Transverse colon (tissue), 4 donors: ENCODE results near the gene BTNL3. TPM values are rescaled to one million over a fixed set of nuclear protein-coding genes. Genes with fewer than 3 reads are reported as not detected.

Source experiments
- DNase-seq: peaks from one replicate; pipeline ENCODE4 v3.0.0-alpha.2; 2019
- H3K27ac ChIP-seq, 4 donors: fragments of 200-600 bp; sonication (generic); 2 replicates each; pipeline ENCODE4 v1.5.1; 2016 to 2018; ENCODE audit warnings: inconsistent platforms in 4 of 4
- H3K27me3 ChIP-seq: fragments of 200-600 bp; sonication (generic); 2 replicates; pipeline ENCODE4 v1.5.1; 2017; ENCODE audit warnings: inconsistent platforms
- H3K36me3 ChIP-seq, 4 donors: fragments of 200-600 bp; sonication (generic); 2 replicates each; pipeline ENCODE4 v1.5.1; 2017 to 2019; ENCODE audit warnings: inconsistent platforms in 4 of 4
- H3K4me1 ChIP-seq, 4 donors: fragments of 200-600 bp; sonication (generic); 2 replicates each; pipeline ENCODE4 v1.5.1; 2017 to 2020; ENCODE audit warnings: inconsistent platforms in 4 of 4
- H3K4me3 ChIP-seq, 4 donors: fragments of 200-600 bp; sonication (generic); 1 replicate in 1 of 4; 2 replicates in 3 of 4; pipeline versions ENCODE4 v1.5.1 to v1.6.1; 2017 to 2019; ENCODE audit warnings: inconsistent platforms in 4 of 4
- H3K9me3 ChIP-seq, 2 donors: fragments of 200-600 bp; sonication (generic); 2 replicates each; pipeline ENCODE4 v1.5.1; 2017 to 2019; ENCODE audit warnings: inconsistent platforms in 2 of 2
- EP300 ChIP-seq: sonication (generic); formaldehyde crosslinking; IDR thresholded peaks from one replicate; pipeline ENCODE4 v1.6.1; 2017; ENCODE audit warnings: antibody characterized with exemption, low read depth
- POLR2A ChIP-seq: fragments of 450-650 bp; IDR thresholded peaks from one replicate; pipeline ENCODE4 v1.6.1; 2016; ENCODE audit warnings: antibody characterized with exemption, mild to moderate bottlenecking, moderate library complexity
- POLR2AphosphoS5 ChIP-seq, 3 donors: sonication (generic); formaldehyde crosslinking; IDR thresholded peaks; one replicate each; pipeline ENCODE4 v1.6.1; 2016; ENCODE audit warnings: antibody characterized with exemption in 3 of 3
- WGBS, 2 donors: methylation state at CpG; one replicate each; pipeline ENCODE4 v1.1.5; 2018; ENCODE audit warnings: low coverage in 1 of 2; 5-methylcytosine and 5-hydroxymethylcytosine counted together
- in situ Hi-C, 4 donors: fragments of 200-750 bp; cut with MboI; loops; one replicate each; pipeline versions ENCODE4 v1.15.0 to v1.15.1; 2017; ENCODE audit warnings: low sequenced_read_pairs in 3 of 4, low pct_ligation_motif_present in 1 of 4, low pct_unique_long_range_greater_than_20kb in 1 of 4
- intact Hi-C: fragments of 100-400 bp; cut with DNase I; formaldehyde crosslinking; loops from one replicate; pipeline ENCODE4 v1.15.1; 2023; ENCODE audit warnings: low total_unique reads
- total RNA-seq, 4 donors: library from RNA; depleted of rRNA; stranded (reverse); fragments of >200 nt; gene quantifications; one replicate each; pipeline ENCODE4 v1.1.0, GENCODE V29; 2016
- TF ChIP-seq, protein P1 (sequence below), 5 experiments: fragments of 200-600 bp in 3 of 5; fragments of 450-650 bp in 2 of 5; sonication (generic) in 3 of 5; IDR thresholded peaks; 1 replicate in 2 of 5; 2 replicates in 3 of 5; pipeline ENCODE4 v1.5.1; 2016 to 2017; ENCODE audit warnings: antibody characterized with exemption in 5 of 5, inconsistent platforms in 3 of 5, mild to moderate bottlenecking in 2 of 5, moderate library complexity in 1 of 5

The BTNL3 gene
- total RNA-seq, 4 donors from 2014 or later: 15.7 to 146 (median 34.7) TPM

DNA sequence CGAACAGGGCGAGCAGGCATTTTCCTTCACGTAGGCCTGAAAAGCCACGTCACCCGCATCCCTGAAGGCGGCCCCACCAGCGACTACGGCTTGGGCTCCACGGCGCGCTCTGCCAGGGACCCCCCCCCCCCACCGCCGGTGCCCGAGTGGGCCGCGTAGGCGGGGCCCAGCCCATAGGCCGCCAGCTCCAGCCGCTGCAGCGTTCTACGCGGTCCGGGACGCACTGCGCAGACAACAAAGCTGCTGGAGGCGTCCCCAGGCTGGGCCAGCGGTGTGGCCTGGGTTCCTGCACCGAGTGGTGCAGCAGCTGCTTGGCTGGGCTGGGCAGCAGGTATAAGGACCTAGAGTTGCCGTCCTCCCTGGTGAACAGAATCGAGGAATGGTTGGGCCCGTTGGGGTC lies 18.3 kb upstream of the BTNL3 start:
- no peak overlapping the region for H3K27ac ChIP-seq
- intact Hi-C loops (no loop called here), in situ Hi-C loops (no loop called here)
- H3K4me3 ChIP-seq: no peak overlapping the region
- no peak for DNase-seq
- no peaks in the 10 kb centered on the region for H3K27me3 ChIP-seq
- no peaks in the 10 kb centered on the region for H3K36me3 ChIP-seq
- H3K9me3 ChIP-seq: no peaks in the 10 kb centered on the region
- no peaks in the 10 kb centered on the region for H3K4me1 ChIP-seq
- WGBS, 2 donors: 100% methylated on average over 2 of the region's 31 CpGs; no CpG with 5 or more reads in 1 of the 2 donors
- TF ChIP-seq POLR2A (no peak), POLR2AphosphoS5 (IDR thresholded peaks at IDR 0.05) (no peak), EP300 (no peak)
- TF ChIP-seq, protein P1, sequence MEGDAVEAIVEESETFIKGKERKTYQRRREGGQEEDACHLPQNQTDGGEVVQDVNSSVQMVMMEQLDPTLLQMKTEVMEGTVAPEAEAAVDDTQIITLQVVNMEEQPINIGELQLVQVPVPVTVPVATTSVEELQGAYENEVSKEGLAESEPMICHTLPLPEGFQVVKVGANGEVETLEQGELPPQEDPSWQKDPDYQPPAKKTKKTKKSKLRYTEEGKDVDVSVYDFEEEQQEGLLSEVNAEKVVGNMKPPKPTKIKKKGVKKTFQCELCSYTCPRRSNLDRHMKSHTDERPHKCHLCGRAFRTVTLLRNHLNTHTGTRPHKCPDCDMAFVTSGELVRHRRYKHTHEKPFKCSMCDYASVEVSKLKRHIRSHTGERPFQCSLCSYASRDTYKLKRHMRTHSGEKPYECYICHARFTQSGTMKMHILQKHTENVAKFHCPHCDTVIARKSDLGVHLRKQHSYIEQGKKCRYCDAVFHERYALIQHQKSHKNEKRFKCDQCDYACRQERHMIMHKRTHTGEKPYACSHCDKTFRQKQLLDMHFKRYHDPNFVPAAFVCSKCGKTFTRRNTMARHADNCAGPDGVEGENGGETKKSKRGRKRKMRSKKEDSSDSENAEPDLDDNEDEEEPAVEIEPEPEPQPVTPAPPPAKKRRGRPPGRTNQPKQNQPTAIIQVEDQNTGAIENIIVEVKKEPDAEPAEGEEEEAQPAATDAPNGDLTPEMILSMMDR (IDR thresholded peaks at IDR 0.05): no peak

DNA sequence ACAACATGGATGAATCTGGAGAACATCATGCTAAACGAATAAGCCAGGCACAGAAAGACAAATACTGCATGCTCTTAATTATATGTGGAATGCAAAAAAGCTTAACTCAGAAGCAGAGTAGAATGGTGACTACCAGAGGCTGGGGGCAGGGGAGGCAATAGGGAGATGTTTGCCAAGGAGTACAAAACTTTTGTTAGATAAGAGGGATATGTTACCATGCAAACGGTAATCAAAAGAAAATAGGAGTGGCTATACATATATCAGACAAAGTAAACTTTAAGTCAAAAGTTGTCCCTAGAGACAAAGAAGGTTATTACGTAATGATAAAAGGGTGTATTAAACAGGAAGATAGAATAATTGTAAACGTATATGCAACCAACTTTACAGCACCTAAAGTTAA lies 17.8 kb upstream of the BTNL3 start:
- Histone ChIP-seq H3K4me1 (no peaks in the 10 kb centered on the region), H3K27ac (no peak overlapping the region), H3K9me3 (no peaks in the 10 kb centered on the region), H3K27me3 (no peaks in the 10 kb centered on the region), H3K36me3 (no peaks in the 10 kb centered on the region), H3K4me3 (no peak overlapping the region)
- DNase-seq: no peak
- no peak for TF ChIP-seq POLR2AphosphoS5 (IDR thresholded peaks at IDR 0.05)
- TF ChIP-seq, protein P1 (IDR thresholded peaks at IDR 0.05): no peak
- no peak for TF ChIP-seq POLR2A
- no peak for TF ChIP-seq EP300
- WGBS, 2 donors: 47 to 62% methylated on average over 3 to 4 of the region's 4 CpGs
- intact Hi-C loops (no loop called here), in situ Hi-C loops (no loop called here)

GRCh38 chr5:180974612-180975315 lies 13.9 kb upstream of the BTNL3 start:
- Histone ChIP-seq H3K36me3 (no peaks in the 10 kb centered on the region), H3K27me3 (no peaks in the 10 kb centered on the region), H3K9me3 (no peaks in the 10 kb centered on the region), H3K4me3 (no peak overlapping the region), H3K4me1 (peaks cover 0 to 6% (median 2%) of the 10 kb centered on the region in 4 donors), H3K27ac (no peak overlapping the region)
- in situ Hi-C loops: no loop called here
- 85 to 92% methylated on average over 2 of the region's 2 CpGs for WGBS, 2 donors
- TF ChIP-seq POLR2AphosphoS5 (IDR thresholded peaks at IDR 0.05) (no peak), POLR2A (no peak), EP300 (no peak)
- TF ChIP-seq, protein P1 (IDR thresholded peaks at IDR 0.05): no peak
- no peak for DNase-seq
- intact Hi-C loops: no loop called here

- no peak overlapping the region for H3K27ac ChIP-seq
- intact Hi-C loops: no loop called here
- TF ChIP-seq POLR2A (no peak), POLR2AphosphoS5 (IDR thresholded peaks at IDR 0.05) (no peak), EP300 (no peak)
- TF ChIP-seq, protein P1 (IDR thresholded peaks at IDR 0.05): no peak
- no peaks in the 10 kb centered on the region for H3K27me3 ChIP-seq
- in situ Hi-C loops: no loop called here
- 80 to 100% methylated on average over 1 of the region's 2 CpGs for WGBS, 2 donors
- no peaks in the 10 kb centered on the region for H3K36me3 ChIP-seq
- H3K4me1 ChIP-seq: peaks cover 0 to 6% (median 2%) of the 10 kb centered on the region in 4 donors
- no peak overlapping the region for H3K4me3 ChIP-seq
- H3K9me3 ChIP-seq: no peaks in the 10 kb centered on the region
- no peak for DNase-seq
These were observed 13.3 kb upstream of the BTNL3 start for GRCh38 chr5:180975338-180975737.
